ENCODE measurements around the gene FOXA2. TPM values are rescaled to one million over a fixed set of nuclear protein-coding genes. Genes with fewer than 3 reads are reported as not detected.

Gene FOXA2
- total and polyA plus RNA-seq, 7 donors = 5.8 to 12.7 (median 9.6) TPM; not detected in 4

DNA sequence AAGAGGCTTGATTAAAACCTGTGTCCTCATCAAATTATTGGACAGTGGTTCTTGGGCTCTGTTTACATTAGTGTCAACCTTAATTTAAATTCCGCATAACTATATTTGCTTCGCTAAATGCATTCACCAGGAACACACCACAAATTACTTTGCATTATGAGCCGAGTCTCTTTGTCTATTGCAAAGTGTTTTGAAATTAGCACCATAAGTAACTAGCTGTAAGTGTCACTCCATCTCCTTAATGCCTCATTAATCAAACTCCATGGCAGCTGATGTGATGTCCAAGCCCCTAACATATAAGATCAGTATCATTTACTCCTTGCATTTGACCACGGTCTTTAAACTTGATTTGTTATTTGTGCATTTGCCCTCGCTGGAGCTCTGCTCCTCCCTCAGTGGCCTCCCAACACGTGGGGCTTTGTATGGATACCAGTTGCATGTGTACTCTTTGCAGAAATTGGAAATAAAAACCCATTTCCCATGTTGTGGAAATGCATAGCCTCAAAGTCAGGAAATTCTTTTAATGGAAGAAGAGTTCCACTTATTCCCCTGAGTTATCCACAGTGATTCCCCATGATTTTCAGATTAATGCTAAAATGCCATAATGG, 24.6 kb downstream of the FOXA2 start:
- no peak overlapping the region for H3K4me3 ChIP-seq
- no peaks in the 10 kb centered on the region for H3K36me3 ChIP-seq
- whole genome bisulfite sequencing, 2 donors = 38 to 74% methylated on average over 6 of the region's 6 CpGs
- no peak for TF ChIP-seq EP300 (IDR thresholded peaks at IDR 0.05)
- TF ChIP-seq CTCF (IDR thresholded peaks at IDR 0.05) = no peak
- TF ChIP-seq POLR2AphosphoS5 (IDR thresholded peaks at IDR 0.05) = no peak
- no peak for TF ChIP-seq POLR2A (IDR thresholded peaks at IDR 0.05)
- no peaks in the 10 kb centered on the region for H3K4me1 ChIP-seq
- DNase-seq = no peak
- no peaks in the 10 kb centered on the region for H3K9me3 ChIP-seq
- intact Hi-C loops (cut with DNase I) = no loop called here
- no peak overlapping the region for H3K27ac ChIP-seq
- peaks cover 5 to 79% (median 38%) of the 10 kb centered on the region in 3 donors for H3K27me3 ChIP-seq

GRCh38 chr20:22557403-22558276, 26.7 kb downstream of the FOXA2 start:
- no peak overlapping the region for H3K4me3 ChIP-seq
- TF ChIP-seq EP300 (IDR thresholded peaks at IDR 0.05) = no peak
- TF ChIP-seq POLR2AphosphoS5 (IDR thresholded peaks at IDR 0.05) = no peak
- no peak for TF ChIP-seq CTCF (IDR thresholded peaks at IDR 0.05)
- no peak for TF ChIP-seq POLR2A (IDR thresholded peaks at IDR 0.05)
- no peaks in the 10 kb centered on the region for H3K36me3 ChIP-seq
- H3K4me1 ChIP-seq = no peaks in the 10 kb centered on the region
- H3K9me3 ChIP-seq = no peaks in the 10 kb centered on the region
- 83 to 85% methylated on average over 13 of the region's 13 CpGs for WGBS, 2 donors
- DNase-seq = no peak
- peaks cover 5 to 69% (median 26%) of the 10 kb centered on the region in 3 donors for H3K27me3 ChIP-seq
- no peak overlapping the region for H3K27ac ChIP-seq
- intact Hi-C loops (cut with DNase I) = no loop called here

GRCh38 chr20:22556565-22557056, 27.8 kb downstream of the FOXA2 start:
- no peak for DNase-seq
- Histone ChIP-seq H3K27ac (no peak overlapping the region), H3K4me3 (no peak overlapping the region), H3K4me1 (no peaks in the 10 kb centered on the region), H3K27me3 (peaks cover 5 to 65% (median 22%) of the 10 kb centered on the region in 3 donors), H3K36me3 (no peaks in the 10 kb centered on the region), H3K9me3 (no peaks in the 10 kb centered on the region)
- 64 to 87% methylated on average over 8 of the region's 8 CpGs for WGBS, 2 donors
- TF ChIP-seq POLR2A (IDR thresholded peaks at IDR 0.05) (no peak), CTCF (IDR thresholded peaks at IDR 0.05) (no peak), POLR2AphosphoS5 (IDR thresholded peaks at IDR 0.05) (no peak), EP300 (IDR thresholded peaks at IDR 0.05) (no peak)
- intact Hi-C loops (cut with DNase I) = no loop called here

DNA sequence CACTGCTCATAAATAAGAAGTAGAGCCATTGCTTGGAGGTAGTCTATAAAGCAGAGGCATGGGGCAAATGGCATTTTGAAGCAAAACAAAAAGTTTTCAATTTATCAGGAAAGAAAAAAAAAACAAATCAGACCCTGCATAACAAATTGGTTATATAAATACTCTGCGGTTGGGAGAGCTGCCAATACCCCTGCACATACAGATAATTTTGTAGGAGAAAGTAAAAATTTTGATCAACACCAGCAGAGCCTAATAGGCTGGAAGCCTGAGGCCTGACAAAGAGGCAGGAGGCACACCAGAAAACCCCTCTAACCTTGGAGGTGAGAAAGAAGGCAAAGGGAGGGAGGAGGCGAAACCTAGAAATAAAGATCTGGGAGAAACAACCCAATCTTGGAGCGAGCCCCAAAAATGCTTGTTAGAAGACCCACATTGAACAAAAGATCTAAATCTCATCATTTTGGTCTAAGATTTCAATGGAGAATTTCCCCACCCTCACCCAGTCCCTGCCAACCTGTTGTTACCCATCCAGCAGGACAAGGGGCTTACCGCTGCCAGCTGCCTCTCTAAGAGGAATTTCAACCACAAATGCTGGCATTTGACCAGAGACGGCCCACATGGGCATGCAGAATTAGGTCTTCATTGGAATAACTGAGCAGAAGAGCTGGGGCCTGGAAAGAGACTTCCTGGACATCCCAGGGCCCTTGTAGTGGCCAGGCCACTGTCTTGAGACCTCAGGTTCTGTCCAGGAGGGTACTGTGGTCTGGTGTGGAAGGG, 28.4 kb downstream of the FOXA2 start:
- Histone ChIP-seq H3K27me3 (peaks cover 3 to 59% (median 20%) of the 10 kb centered on the region in 3 donors), H3K4me3 (no peak overlapping the region), H3K9me3 (no peaks in the 10 kb centered on the region), H3K4me1 (no peaks in the 10 kb centered on the region), H3K27ac (no peak overlapping the region), H3K36me3 (no peaks in the 10 kb centered on the region)
- no peak for DNase-seq
- intact Hi-C loops (cut with DNase I) = no loop called here
- TF ChIP-seq EP300 (IDR thresholded peaks at IDR 0.05) (no peak), POLR2AphosphoS5 (IDR thresholded peaks at IDR 0.05) (no peak), POLR2A (IDR thresholded peaks at IDR 0.05) (no peak), CTCF (IDR thresholded peaks at IDR 0.05) (no peak)
- 85 to 92% methylated on average over 5 of the region's 5 CpGs for WGBS, 2 donors

All from sigmoid colon (tissue), 7 donors.